Measurements from ENCODE around the gene NOP16.

NOP16 gene

DNA sequence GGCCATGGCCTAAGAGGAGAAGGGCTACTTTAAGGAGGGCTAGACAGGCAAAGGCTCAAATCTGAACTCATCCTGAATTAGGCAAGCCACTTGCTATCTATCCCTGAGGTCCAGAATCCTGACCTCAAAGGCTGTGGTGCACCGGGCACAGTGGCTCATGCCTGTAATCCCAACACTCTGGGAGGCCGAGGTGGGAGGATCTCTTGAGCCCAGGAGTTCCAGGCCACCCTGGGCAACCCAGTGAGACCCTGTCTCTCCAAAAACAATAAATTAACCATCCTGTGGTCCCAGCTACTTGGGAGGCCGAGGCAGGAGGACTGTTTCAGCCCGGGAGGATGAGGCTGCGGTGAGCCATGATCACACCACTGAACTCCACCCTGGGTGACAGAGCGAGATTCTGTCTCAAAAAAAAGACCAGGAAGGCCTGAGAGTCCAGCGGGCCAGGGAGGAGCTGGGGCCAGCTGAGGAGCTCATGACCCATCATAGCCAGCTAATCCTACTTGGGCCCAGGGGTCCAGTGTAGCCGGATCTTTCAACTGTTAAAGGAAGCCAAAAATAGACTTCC is 4.0 kb downstream of the NOP16 start:
- no peak for DNase-seq

DNA sequence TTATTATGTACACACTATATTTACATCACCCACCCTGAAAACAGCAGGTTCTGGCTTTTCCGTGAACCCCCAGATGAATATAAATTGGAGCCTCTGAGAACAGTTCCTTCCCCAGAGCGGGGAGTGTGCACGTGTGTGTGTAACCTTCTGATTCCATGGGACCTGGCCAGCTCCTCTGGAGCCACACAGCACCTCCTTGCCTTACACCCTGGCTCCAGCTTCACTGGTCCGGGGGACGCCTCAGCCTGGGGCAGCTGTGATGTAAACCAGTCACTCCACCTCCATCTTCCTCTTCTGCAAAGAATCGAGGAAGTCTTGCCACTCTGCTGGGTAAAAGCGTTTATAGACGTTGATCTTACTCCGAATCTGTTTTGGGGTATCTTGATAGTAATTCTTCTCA is 4.4 kb downstream of the NOP16 start:
- DNase-seq: no peak

DNA sequence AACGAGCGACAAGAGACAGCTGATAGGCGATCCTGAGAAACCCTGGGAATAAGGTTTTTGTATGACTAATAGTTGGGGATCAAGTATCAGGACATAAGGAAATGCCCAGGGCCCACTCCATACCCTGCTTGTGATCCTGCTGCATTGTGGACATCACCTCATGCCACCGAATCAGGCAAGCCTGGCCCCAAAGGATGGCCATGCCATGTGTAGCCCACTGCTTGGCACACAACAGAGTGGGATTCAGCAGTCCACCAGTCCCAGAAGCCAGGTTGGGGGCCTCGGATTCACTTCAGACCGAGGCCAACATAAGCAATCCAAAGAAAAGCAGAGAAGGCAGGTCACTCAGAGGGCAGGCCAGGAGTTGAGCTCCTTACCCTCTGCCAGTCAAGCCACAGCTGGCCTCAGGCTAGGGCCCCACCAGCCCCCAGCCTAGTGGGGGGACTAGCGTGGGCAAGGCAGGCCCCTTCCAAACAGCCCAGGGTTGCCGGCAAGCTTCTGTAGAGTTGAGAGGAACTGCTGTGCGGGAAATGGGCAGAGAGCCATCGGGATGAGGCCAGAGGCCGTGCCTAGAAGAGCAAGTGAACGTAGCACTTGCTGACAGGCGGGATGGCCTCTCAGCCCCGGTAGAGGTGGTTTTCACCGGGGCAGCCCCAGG is 5.0 kb downstream of the NOP16 start:
- no peak for DNase-seq

DNA sequence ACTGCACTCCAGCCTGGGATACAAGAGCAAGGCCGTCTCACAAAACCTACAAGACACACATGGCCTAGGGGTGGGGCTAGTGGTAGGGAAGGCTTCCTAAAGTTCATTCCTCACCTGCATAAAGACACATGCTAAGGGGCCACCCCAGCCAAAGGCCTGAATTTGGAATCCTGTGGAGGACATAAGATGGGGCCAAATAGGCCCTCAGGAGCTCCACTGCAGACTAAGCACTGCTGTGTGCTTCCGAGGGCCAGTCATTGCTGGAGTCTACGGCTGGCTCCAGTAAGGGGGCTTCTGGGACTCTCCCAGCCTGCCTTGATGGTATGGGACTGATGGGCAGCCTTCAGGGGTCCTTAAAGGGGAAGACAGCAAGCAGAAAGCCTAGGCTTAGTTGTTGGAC is 5.7 kb downstream of the NOP16 start:
- no peak for DNase-seq

DNA sequence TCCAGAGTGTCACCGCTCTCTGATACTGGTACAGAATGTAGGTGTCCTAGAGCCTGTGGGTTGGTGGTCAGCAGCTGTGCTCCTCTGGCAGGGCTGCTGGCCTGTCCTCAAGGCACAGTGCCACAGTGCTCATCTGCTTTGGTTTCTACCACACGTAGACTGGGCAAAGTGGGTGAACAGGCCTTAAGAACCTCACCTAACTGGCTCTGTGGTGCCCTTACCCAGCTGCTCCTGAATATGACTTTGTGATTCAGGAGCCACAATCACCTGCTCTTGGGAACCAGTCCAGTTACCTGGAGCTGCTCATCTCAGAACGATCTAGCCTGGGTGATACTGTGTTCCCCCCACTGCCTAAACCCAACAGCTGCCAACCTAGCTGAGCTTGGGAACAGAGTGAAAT is 6.4 kb downstream of the NOP16 start:
- no peak for DNase-seq

DNA sequence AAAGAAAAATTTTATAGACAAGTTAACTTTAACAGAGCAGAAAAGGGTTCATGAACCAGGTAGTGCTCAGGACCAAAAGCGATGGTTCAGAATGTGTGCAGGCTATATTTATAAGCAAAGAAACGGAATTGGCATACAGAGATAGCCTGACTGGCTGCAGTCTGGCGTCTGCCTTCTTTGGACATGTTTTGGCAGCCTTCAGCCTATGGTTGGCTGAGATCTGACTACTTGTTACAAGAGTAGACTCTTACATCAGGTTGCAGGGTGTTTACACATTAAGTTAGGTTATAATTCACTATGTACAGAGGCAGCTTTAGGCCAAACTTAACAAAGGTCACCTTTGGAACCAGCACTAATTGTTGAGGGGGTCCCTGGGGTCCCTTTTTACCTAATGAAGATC is 7.0 kb downstream of the NOP16 start:
- no peak for DNase-seq

DNA sequence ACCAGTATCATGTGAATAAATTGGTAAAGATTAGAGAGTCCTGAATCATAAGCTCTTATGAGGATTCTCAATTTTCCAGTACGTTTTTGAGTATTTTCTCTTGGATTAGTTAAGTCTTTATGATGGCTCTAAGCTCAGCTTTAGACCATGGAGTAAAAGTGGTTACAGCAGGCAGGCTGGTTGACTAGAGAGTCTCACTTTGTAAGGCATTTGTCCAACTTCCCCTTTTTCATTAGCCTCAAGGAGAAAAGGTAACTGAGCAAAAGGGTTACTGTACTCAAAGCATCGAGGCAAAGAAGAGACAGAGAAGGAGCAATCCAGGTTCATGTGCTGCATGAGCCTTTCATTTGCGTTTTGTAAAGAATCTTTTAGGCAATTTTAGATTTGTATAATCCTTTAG is 8.5 kb downstream of the NOP16 start:
- no peak for DNase-seq

DNA sequence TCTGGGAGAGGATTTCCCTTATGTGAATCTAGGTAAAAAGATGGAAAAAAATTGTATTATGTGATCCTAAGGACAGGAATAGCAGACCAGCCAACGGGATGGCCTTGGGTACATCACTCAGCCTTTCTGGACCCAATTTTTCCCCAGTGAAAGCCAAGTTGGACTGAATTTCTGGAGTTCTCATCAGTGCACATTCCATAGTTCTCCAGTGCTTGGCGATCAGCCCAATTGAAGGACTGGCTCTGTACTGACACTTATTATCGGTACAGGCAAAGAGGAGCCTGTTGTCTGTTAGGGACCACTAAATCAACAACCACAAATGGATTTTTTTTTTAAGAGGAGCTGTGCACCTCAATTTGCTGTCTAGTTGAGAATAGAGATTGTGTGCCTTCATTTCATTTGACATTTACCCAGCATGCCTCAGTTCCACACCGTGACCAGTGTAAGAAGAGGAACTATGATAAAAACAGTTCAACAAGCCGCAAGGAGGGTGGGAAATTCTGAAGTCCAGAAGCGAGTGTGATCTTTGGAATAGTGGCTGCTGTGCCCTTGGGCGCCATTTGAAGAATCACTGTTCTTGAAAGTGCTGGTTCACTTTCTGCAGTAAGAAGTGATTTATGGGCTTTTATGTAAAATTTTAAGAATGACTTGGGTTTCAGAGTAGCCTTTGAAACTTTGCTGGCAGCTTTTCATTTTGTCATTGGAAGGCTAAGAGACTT is 15.1 kb downstream of the NOP16 start:
- no peak for DNase-seq

DNA sequence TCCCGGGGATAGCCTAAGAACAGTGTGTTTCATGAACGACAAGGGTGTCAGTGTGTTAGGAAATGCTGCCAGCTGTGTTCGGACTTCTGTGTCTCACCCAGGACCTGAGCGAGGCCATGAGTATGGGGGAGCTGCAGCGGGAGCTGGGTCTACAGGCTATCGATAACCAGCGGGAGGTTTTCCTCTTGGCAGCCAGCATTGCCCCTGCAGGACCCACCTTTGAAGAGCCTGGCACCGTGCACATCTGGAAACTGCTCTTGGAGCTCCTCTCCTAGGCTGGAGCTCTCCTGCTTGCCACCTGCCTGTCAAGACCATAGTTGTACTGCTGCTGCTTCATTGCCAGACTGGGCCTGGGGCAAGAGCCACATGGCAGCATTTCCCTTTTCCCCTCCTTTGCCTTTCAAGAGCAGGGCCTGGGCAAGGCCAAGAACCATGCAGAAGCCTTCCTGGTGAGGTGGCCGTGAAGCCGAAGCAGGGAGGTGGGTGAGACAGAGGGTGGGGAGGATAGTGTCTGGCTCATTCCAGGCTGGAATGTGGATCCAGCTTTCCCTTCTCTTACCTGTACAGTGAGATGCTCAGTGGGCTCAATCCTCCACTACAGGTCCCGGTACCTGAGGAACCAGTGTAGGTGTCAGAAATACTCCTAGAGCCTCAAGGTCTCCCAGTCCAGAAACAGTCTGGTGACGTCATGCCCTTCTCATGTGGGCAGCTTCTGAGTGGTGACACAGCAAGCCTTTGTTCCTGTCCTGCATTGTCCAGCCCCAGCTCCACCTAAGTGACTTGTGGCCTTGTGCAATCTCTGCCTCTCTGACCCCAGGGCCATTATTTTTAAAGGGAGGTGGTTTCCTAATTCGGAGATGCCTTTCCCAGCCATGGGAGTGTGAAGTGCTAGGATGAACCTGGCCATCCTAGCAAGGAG is 16.5 kb downstream of the NOP16 start:
- no peak for DNase-seq

DNA sequence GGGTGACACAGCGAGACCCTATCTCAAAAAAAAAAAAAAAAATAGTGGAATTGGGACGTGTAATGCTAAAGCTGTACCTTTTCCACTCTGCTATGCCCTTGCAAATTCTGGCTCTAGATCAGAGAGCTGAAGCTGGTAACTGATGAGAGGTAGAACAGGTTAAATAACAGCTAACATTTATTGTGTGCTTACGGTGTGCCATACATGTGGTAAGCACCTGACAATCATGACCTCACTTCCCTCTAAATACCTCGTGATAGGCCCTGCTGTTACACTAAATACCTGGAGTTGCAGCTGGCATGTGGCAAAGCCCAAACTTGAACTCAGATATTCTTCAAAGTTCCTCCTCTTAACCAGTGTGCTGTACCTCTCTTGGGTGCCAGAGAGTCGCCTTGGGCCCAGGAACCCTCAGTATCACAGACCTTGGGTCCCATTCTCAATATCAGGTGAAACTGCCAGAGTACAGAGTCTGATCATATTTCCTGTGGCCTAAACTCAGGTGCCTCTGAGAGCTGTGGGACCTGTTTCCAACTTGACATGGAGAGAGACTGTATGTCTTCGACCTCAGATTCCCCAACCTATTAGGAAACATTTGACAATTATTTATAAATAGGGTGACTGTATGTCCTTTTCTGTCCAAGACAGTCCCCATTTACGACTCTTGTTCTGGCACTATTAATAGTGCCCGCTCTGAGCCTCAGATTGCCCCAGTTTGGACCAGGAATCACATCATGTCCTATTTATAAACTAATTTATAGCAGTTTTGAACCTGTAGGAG is 18.3 kb downstream of the NOP16 start:
- DNase-seq: no peak

DNA sequence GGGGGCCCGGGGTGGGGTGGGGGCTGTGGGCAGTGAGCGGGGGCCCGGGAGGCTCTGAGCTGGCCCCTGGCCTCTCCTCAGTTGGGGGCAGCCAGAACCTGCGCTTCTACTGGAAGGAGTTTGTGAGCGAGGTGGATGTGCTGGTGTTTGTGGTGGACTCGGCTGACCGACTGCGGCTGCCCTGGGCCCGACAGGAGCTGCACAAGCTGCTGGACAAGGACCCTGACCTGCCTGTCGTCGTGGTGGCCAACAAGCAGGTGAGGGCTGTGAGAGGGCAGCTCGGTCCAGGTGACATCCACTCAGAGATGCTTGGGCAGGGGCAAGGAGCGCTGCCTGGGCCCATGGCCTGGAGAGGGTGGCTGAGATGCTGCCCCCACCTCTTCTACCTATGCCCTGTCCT is 19.7 kb downstream of the NOP16 start:
- DNase-seq: no peak

DNA sequence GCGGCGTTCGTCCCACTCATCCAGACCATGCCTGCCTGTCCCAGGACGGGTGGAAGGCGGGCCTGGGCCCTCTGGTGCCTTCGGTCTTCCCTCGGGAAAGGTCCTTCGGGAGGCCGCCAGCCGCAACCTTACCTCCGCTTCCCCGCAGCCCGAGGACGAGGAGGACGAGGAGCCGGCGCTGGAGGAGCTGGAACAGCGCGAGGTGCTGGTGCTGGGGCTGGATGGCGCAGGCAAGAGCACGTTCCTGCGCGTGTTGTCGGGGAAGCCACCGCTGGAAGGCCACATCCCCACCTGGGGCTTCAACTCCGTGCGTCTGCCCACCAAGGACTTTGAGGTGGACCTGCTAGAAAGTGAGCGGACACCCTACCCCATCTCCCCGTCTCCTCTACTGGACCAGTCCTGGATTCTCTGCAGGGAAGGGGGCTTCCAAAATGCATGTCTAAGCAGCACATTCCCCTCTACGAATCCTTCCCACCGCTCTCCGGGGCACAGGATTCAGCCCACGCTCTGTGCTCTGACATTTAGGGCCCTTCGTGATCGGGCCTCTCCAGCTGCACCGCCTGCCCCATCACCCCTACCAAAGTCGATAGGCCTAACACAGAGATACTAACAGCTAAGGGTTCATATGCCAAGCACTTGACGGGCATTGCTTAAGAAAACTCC is 22.0 kb downstream of the NOP16 start:
- DNase-seq: no peak

DNA sequence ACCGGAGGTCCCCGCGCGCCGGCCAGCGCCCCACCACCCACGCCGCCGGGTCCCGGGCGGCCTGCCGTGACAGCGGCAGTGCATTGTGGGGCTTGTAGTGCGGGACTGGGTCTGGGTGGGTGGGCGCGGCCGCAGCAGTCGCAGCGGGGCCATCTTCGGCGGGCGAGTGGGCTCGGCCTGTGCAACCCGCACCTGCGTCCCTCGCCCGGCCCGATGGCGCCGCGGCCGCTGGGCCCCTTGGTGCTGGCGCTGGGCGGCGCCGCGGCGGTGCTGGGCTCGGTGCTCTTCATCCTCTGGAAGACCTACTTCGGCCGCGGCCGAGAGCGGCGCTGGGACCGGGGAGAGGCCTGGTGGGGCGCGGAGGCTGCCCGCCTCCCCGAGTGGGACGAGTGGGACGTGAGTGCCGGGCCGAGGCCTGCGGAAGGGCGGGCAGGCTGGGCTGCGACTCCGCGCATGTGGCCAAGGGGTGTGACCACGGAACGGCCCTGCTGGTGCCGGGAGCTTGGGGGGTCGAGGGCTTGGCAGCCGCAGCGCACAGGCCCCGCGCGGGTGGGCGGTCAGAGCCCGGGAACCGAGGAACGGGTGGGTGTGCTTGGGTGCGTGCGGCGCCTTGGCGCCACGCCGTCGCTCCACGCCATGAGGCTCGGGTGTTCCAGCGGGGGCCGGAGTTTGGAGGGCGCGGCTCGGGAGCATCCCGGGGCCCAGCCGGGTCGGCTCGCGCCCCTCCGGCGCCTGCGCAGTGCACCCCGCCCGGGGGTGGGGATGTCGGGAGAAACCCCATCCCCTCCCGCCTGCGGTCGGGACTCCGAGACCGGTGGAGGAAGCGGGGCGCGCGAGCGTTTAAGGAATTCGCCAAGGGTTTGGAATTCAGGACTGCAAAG is 22.8 kb downstream of the NOP16 start, which contains the start of gene ARL10:
Gene ARL10, plus strand, starts transcription at position 137 of the 881 bp plus-strand sequence. Its CDS starts 77 bp downstream, at position 214.
- DNase-seq: no peak

DNA sequence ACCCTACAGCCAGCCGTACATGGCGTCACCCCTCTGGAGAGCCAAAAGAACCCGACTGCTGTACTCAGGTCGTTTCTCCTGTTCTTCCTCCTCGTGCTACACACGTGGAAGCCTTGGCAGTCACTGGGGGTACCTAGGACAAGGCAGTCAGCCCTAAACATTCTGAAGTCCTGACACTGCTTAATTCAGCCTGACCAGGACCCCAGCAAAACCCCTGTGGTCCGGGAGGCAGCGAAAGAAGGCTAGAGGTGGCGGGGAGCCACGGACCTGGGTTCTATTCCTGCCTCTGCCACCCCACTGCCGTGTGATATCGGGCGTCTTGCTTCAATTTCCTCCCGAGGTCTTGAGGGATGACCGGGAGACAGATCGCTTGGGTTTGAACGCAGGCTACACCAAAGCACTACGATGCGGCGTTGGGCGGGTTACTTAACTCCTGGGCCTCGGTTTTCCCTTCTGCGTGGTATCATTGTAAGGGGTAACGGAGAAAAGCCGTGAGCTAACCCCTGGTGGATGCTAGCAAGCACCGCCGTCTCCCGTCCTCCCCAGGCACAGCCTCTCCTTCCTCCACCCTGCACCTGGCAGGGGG is 23.5 kb downstream of the NOP16 start:
- no peak for DNase-seq

DNA sequence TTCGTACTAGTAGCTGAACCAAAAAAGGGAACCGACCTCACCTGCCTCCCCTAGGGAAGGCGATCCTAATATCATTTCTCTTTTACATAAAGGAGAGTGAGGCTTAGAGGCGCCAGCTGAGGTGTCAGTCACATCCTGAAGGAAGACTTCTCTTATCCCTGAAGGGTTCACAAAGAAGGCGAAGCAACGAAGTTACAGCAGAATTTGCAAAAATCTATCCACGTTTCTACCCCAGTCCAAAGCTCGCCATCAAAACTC is 26.2 kb downstream of the NOP16 start:
- no peak for DNase-seq

DNA sequence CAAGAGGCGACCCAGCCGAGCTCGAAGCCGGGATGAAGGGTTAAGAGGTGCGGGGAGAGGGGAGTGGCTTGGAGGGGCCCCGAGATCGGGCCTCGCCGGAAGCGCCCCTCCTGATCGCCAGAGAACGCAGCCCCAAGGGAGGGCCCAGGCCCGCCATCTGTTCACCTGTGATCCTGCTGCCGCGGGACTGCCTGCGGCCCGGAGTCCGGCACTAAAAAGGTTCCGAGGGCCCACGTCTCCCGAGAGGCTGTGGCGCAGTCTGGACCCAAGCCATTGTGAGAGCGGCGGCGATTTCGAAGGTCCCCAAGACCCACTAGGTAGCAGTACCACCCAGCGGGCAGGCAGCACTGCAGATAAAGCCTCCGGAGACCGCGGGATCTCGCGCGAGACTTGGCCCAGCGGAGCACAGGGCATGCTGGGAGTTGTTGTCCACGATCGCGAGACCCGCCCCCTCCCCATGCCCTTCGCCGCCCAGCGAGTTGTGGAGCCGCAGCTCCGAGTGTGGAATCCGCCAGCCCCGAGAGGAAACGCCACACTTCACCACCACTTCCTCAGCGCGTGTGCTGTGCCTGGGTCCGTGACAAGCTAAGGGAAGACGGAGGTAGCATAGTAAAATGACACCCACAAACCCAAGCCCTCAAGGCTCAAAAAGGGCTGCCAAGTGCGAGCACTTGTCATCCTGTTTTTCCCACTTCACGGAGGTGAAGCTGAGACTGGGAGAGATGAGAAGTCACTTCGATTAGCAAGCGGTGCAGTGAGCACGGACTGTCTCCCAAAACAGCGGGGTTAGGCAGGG is 26.8 kb downstream of the NOP16 start, which contains the start of gene KIAA1191:
Gene KIAA1191, minus strand, starts transcription at position 328 of the 796 bp plus-strand sequence. CDS start 2,256 bp downstream, outside the sequence.
- DNase-seq: peak; percentile 69

DNA sequence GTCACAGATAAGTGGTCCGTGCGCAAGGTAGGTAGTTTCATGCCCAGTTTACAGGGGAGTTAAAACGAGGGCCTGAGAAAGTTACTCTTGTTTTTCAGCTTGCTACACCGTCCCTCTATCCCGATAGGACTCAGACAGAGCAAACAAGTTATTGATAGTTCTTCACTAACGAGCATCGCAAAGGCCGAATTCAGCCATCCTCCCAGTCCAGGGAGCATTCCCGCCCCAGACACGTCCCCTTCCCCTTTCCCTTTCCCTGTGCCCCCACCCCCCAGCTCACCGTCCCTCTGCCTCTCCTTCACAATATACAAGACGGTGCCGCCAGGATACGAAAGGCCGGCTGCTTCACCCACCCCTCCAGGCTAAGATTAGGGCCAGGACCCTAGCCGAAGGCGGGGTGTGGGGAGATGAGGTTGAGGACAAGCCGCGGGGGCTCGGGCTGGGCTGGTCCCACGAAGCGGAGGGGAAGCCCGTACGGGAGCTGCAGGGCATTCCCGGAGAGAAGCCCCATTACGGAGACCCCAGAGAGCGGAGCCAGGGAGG is 27.4 kb downstream of the NOP16 start:
- no peak for DNase-seq

DNA sequence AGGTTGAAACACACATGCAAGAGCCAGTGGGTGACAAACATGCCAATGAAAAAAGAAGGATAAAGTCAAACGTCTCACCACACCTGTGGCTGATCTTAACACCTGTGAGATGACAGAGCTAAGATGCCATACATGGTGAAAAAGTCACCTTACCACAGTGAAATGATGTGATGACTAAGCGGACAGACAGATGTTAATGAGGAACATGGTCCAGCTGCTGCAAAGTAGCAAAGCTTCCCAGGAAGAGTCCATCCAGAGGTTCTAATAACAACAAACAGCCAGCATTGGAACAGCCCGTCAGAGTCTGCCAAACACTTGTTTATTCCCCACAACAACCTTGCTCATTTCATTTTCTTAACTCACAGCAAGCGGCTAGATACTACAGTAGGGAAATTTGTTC is 28.7 kb downstream of the NOP16 start:
- no peak for DNase-seq

DNA sequence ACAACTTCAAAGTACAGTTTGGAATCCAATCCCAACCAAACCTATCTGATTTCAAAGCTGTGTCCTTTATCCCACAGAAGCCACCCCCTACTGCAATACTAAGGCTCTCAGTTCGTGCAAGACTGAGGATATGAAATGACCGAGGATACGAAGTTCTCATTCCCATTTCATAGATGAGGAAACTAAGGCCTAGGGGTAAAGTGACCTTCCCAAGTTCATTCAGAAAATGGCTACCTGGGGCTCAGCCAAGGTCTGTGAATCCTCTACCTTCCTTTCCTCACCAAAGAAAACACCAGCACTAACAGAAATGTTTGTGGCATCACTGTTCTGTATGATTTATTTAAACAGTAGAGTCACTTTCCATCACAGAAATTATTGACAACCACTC is 32.2 kb downstream of the NOP16 start:
- DNase-seq: no peak

Data from NCI-H1105 (cell line).